M059J (cell line): Measurements from ENCODE around the gene POLD3. TPM values are rescaled to one million over a fixed set of nuclear protein-coding genes. Genes with fewer than 3 reads are reported as not detected.

ENCODE experiments used
- DNase-seq: peaks from one replicate; pipeline ENCODE4 v3.0.0-alpha.2; 2012; ENCODE audit warnings: low read depth
- total RNA-seq: library from RNA; depleted of rRNA; stranded (reverse); fragments of >200 nt; shearing (Covaris generic); gene quantifications from 2 replicates; pipeline ENCODE4 v1.2.3, GENCODE V29; 2014

The POLD3 gene
- total RNA-seq, 1 experiment from 2014 or later = 37.4 TPM

DNA sequence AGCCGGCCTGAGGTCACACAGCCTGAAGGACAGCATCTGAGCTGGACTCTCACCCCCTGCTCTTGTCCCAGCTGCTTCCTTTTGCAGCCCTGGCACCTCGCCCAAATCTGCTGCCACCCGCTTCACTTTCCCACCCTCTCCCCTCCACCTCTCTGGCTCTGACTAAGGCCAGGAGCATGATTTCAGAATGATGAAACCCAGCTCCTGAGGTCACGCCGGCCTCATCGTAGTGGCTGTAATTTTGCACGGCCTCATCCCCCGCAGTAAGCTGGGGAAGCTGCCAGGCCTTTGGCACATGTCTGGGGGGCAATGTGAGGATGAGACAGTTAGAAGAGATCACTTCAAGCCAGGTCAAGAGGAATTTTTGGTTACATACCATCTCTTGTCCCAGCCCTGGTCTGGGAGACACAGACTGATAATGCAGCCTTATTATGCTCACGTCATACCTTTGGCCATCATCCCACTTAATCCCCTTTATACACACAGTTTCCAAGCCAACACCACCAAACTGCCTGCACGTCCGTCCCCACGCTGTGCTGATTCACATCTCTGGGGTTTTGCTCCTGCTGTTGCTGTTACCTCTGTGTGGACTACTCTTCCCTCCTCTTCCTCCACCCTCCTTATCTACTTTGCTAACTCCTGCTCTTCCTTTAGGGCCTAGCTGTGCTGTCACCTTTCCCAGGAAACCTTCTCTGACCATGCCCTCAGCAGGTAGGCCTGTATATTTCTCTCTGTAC is 80.7 kb downstream of the POLD3 start:
- DNase-seq = peak; percentile 98

GRCh38 chr11:74673693-74674360 is 81.4 kb downstream of the POLD3 start:
- DNase-seq = no peak

- no peak for DNase-seq
These were observed 83.4 kb downstream of the POLD3 start for GRCh38 chr11:74675761-74676160.

- DNase-seq = no peak
These were observed 84.2 kb downstream of the POLD3 start for GRCh38 chr11:74676596-74676995.

- no peak for DNase-seq
These were observed 84.7 kb downstream of the POLD3 start for GRCh38 chr11:74677131-74677530.

GRCh38 chr11:74678041-74678440 is 85.7 kb downstream of the POLD3 start:
- no peak for DNase-seq

- no peak for DNase-seq
These were observed 86.5 kb downstream of the POLD3 start for GRCh38 chr11:74678591-74679512.

DNA sequence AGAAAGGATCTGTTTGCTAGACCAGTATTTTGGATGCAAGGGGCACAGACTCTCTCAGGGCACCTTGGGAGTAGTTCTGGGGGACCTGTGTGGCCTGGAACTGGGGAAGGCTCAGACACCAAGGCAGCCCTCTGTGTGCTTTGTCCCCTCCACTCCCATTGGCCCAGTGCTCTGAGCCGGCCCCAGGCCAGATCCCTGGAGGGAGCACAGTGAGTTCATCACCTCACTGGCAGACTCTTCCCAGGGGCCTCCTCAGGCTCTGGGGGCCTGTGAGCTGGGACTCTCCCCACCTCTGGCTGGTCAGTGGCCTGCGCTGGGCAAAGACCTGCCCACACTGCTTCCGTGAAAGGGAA is 87.1 kb downstream of the POLD3 start:
- DNase-seq = no peak

DNA sequence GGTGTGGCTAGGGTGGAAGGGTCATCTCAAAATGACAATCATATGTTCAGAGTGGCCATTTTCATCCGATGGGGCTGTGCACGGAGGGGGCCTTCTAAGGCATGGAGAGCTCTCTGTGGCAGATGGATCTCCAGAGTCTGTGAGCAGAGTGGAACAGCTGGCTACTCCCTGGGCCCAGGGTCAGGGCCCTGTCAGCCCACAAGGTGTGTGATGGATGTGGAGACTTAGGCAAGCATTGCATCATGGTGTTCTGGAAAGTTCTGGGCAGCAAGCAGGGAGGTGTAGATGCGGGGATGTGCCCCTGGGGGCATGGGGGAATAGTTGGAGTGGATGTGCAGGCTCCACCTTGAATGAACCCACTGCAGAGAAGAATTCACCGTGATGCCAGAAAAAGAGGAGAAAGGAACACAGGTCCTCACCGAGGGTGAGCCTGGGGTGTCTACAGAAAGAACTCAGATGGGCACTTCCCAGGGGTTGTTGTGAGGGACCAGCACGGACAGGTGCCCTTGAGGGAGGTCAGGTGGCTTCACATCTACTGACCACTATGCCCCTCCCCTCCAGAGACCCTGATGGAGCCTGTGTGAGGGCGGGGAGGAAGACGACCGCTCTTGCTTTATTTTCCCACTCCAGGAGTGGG is 87.8 kb downstream of the POLD3 start:
- DNase-seq = no peak

DNA sequence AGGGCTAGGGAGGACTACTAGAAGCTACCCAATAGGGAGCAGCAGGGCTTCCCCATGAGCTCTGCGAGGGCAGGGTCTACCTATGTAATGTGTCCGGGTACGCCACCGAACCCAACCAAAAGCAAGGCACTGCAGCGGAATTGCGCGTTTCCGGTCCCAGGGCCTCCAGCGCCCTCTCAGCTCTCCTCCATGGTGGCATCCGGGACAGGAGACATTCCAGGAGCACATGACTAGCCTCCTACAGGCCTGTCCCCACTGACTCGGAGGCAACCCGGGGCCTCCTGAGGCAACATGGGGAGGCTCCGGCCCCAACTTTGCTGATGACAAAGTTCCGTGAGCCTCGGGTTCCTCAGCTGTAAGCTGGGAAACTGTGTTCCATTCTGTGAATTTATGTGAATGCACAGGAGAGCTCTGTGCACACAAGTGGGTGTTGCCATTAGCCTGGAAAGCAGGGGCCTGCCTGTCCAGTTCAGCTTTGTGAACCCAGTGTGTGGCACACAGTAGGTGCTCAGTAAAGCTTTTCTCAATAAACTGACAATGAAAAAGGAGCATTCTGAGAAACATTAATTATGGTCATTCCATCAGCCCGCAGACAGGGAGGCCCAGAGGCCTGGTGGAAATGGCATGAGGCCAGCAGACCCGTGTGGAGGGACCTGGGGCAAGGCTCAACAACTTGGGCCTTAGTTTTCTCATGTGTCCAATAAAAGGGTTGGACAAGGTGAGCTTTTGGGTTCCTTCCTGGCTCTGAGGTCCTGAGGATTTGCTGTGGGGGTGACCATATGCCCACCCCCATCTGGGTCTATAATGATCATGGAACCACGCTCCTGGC is 88.5 kb downstream of the POLD3 start:
- no peak for DNase-seq

DNA sequence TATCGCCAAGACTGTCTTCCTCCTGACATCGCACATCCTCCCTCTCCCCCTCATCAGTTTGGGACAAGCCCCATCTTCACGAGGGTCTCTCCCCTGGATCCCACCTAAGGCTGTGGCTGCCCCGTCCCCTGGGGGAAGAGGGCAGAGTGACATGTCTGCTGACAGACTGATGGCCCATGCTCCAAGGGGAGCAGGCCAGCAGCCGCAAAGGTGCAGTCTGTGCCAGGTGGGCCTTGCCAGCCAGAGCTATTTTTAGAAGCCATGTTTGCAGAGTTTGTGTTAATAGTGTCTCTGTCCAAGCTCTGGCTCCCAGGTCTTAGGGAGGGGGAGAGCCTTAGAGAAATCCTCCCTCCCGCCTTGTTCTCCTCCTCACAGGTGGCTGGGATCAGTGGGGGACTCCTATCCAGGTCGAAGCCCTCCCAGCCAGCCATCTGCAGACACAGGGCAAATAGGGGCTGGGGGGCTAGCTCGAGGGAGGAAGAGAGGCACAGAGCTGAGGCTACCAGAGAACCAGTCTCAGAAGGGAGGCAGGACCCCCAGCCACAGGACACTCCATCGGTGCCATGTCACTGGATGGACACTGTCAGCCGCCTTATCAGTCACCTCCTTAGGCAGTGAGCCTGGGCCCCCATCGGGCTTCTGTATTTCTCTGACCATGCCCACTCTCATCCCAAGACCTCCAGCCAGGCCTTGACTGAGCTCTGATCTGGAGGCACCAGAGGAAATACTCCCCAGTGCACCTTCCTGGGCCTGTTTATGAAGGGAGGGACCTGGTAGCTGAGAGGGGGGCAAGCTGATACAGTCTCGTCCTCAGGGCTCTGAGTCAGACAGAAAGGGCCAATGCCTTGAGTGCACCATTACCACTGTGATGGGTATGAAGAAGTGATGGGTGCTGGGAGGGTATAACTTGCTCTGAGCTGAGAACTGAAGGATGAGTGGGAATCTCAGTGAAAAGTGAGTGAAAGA is 89.6 kb downstream of the POLD3 start:
- DNase-seq = peak; percentile 67

- DNase-seq = no peak
These were observed 90.4 kb downstream of the POLD3 start for GRCh38 chr11:74682731-74683278.

DNA sequence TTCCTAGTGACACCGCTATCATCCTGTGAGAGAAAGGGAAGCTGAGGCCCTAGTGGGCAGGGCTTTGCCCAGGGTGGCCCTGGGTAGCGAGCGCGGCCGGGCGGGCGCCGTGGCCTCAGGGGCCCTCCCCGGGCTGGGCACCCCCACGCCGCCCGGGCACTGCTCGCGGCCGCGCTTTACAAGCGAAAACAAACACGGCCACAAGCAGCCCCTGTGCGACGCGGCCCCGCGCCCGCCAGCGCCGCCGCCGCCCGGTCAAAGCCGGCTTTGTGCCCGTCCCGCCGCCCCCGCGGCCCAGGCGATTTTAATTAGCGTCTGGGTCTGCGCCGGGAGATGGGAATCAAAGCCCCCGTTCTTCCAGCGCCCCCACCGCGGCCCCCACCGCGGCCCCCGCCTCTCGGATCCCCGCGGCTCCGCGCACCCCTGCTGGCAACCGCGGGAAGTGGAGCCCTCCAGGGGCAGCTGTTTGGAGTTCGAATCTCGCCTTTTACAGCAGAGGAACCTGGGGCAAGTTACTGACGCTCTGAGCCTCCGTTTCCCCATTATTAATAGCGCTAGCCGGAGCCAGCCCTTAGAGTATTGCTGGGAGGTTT is 91.0 kb downstream of the POLD3 start:
- DNase-seq = no peak

DNA sequence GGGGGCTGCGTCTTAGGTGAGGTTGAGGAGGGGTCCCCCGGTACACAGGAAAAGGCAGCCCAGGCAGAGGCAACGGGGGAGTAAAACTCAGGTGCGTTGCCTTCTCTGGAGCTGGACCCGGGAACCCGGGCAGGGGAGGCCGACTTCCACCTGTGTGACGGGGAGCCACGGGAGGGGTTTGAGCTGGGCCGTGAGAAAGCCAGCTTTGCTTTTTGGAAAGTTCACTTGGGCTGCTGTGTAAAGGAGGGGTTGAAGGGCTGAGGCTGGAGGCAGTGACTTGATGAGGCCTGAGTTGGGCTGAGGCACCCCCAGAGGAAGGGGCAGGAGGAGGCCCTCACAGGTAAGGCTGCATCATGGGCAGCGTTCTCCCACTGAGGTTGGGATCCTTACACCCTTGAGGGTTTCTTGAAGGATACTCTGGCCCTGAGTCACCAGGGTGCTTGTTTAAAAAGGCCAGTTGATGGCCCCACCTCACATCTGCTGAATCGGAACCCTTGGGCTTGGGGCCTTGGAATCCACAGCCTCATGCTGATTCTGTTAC is 91.6 kb downstream of the POLD3 start:
- DNase-seq = peak; percentile 37

DNA sequence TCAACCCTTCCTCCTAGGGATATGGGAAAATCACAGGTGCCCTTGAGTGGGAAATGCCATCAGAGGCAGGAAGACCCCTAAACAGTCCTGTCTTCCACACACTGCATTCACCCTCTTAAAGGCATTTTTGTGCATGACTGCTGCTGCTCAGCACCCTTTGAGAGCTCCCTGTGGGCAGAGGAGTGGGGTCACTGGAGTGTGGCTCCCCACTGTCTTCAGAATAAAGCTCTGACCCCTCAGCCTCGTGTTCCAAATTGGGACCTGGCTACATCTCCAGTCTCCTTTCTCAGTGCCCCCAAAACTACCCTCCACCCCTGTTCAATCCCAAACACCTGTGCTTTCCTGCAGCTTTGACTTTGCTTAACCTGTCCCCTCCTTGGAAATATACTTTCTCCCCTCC is 92.3 kb downstream of the POLD3 start:
- no peak for DNase-seq

DNA sequence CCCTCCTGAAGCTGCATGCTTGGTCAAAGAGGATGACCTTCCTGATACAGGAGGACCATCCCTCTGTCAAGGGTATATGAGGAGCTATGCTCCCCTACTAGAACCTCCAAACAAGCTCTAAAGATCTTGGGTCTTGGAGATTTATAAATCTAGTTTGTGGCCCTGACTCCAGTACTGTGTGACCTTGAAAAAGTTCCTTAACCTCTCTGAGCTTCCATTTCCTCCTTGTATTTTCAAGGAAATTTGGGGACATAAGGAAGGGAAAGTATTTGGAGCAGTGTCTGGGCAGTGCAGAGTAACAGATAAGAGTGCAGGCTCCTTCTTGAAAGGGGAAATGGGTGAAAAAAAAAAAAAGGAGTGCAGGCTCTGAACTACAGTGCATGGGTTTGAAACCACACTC is 93.0 kb downstream of the POLD3 start:
- DNase-seq = no peak

DNA sequence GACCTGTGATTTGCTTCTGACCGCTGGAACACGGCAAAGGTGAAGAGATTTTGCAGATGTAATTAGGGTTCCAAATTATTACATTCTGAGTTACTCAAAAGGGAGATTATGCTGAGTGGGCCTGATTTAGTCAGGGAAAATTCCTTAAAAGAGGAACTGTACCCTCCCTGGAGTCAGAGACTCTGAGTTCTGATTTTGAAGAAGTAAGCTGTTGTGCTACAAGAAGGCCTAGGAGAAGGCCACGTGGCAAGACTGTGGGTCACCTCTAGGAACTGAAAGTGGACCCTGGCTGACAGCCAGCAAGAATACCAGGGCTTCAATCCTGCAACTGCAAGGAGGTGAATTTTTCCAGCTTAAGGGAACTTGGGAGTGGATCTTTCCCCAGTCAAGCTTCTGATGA is 93.5 kb downstream of the POLD3 start:
- no peak for DNase-seq

DNA sequence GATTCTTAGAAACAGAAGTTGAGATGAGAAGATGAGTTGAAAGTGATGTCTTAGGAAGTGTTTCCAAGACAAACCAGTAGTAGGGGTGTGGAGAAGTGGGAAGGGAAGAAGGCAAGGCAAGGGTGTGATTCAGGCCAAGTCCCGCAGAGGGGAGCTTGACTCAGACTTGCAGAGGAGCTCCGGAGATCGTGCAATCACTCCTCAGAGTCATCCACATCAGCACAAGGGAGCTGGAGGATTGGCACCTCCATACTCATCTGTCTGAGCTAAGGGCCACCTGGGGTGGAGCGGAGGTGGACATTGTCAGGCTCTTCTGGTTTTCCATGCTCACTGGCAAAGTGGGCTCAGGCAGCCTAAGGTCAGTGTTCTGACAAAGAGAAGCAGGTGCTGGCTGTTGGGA is 94.4 kb downstream of the POLD3 start:
- no peak for DNase-seq
